A549 (cell line): Measurements from ENCODE around the gene CPNE1. TPM values are rescaled to one million over a fixed set of nuclear protein-coding genes. Genes with fewer than 3 reads are reported as not detected.

ENCODE experiments used
- ATAC-seq, 2 experiments: fragments of 200-7000 bp in 1 of 2; fragments of >200 bp in 1 of 2; cut with Nextera tagmentation in 1 of 2; cut with Tn5 transposase in 1 of 2; 3 replicates each; pipeline versions ENCODE4 v1.8.0 to v1.9.1; 2018 to 2020; ENCODE audit warnings: mild to moderate bottlenecking in 1 of 2, moderate library complexity in 1 of 2
- CTCF ChIA-PET: fragments of 300-600 bp; sonication (Branson Sonifier 250); formaldehyde crosslinking; extraction: SDS; loops from one replicate; lab custom pipeline; 2021; ENCODE audit warnings: antibody characterized with exemption, inconsistent platforms; lab: Yijun Ruan, JAX
- POLR2A ChIA-PET: fragments of 350-600 bp; formaldehyde crosslinking; extraction: SDS; loops from one replicate; lab custom pipeline; 2021; ENCODE audit warnings: antibody characterized with exemption, inconsistent platforms; lab: Yijun Ruan, JAX
- DNase-seq, 2 experiments: peaks; one replicate each; pipeline versions ENCODE4 v3.0.0 to v3.0.0-alpha.2; 2011 to 2016; ENCODE audit warnings: low read depth in 1 of 2, low spot score in 1 of 2
- FAIRE-seq: peaks from 2 replicates; lab custom pipeline; 2011; peaks lifted over from hg19 to GRCh38; lab: Jason Lieb, UNC
- H3K27ac ChIP-seq, 2 experiments: fragments of >200 bp; sonication (Bioruptor Twin); formaldehyde crosslinking; 3 replicates each; pipeline ENCODE4 v1.5.1; 2016 to 2017
- H3K4me1 ChIP-seq: fragments of >200 bp; sonication (Bioruptor Twin); formaldehyde crosslinking; 3 replicates; pipeline ENCODE4 v1.6.1; 2016
- H3K4me2 ChIP-seq: fragments of >200 bp; sonication (Bioruptor Twin); formaldehyde crosslinking; 3 replicates; pipeline ENCODE4 v1.6.1; 2016
- H3K4me3 ChIP-seq: fragments of >200 bp; sonication (Bioruptor Twin); formaldehyde crosslinking; 3 replicates; pipeline ENCODE4 v1.5.1; 2016
- H3K9me3 ChIP-seq: fragments of >200 bp; sonication (Bioruptor Twin); formaldehyde crosslinking; 3 replicates; pipeline ENCODE4 v1.6.1; 2016
- CBX2 ChIP-seq: fragments of 200-600 bp; sonication (generic); IDR thresholded peaks from 2 replicates; pipeline ENCODE4 v1.6.1; 2016; ENCODE audit warnings: low read depth, mild to moderate bottlenecking, borderline replicate concordance
- EHF ChIP-seq: fragments of 250-450 bp; sonication (Bioruptor Pico); IDR thresholded peaks from 2 replicates; pipeline ENCODE4 v1.5.0; 2020; ENCODE audit warnings: mild to moderate bottlenecking
- GATA3 ChIP-seq: IDR thresholded peaks from 2 replicates; pipeline ENCODE4 v1.6.1; 2012; ENCODE audit warnings: borderline replicate concordance
- KDM1A ChIP-seq: fragments of 200-600 bp; sonication (generic); IDR thresholded peaks from 2 replicates; pipeline ENCODE4 v1.6.1; 2016; ENCODE audit warnings: low read depth, mild to moderate bottlenecking
- KDM5A ChIP-seq: fragments of 200-600 bp; sonication (generic); IDR thresholded peaks from 2 replicates; pipeline ENCODE4 v1.6.1; 2016; ENCODE audit warnings: antibody characterized with exemption, mild to moderate bottlenecking
- NPAS2 ChIP-seq: fragments of 250-450 bp; sonication (Bioruptor Pico); IDR thresholded peaks from 2 replicates; pipeline ENCODE4 v1.8.0; 2022; ENCODE audit warnings: mild to moderate bottlenecking, moderate library complexity, borderline replicate concordance
- PHF8 ChIP-seq: fragments of 200-600 bp; sonication (generic); IDR thresholded peaks from 2 replicates; pipeline ENCODE4 v1.6.1; 2016; ENCODE audit warnings: low read depth, mild to moderate bottlenecking, antibody characterized with exemption, moderate library complexity, borderline replicate concordance
- POLR2A ChIP-seq: IDR thresholded peaks from 2 replicates; pipeline ENCODE4 v1.6.1; 2012; ENCODE audit warnings: mild to moderate bottlenecking, low read length
- POLR2AphosphoS2 ChIP-seq: conservative IDR thresholded peaks from 2 replicates; pipeline ENCODE4 v1.6.1; 2012; ENCODE audit warnings: low read length, improper control_type of control experiment, inconsistent platforms
- RCOR1 ChIP-seq: fragments of 150-350 bp; IDR thresholded peaks from 2 replicates; pipeline ENCODE4 v1.6.1; 2014; ENCODE audit warnings: antibody characterized with exemption, low read length, low read depth
- SMC3 ChIP-seq: fragments of >200 bp; sonication (Bioruptor Twin); formaldehyde crosslinking; IDR thresholded peaks from 3 replicates; pipeline ENCODE4 v1.6.1; 2018; ENCODE audit warnings: inconsistent platforms
- TFCP2L1 ChIP-seq: fragments of 250-450 bp; sonication (Bioruptor Pico); IDR thresholded peaks from 2 replicates; pipeline ENCODE4 v1.5.0; 2021; ENCODE audit warnings: mild to moderate bottlenecking
- WGBS: methylation state at CpG from one replicate; pipeline ENCODE4 v1.1.6; 2017; ENCODE audit errors: missing lambda C conversion rate; 5-methylcytosine and 5-hydroxymethylcytosine counted together
- polyA plus RNA-seq, 4 experiments: library from polyadenylated mRNA; depleted of rRNA in 3 of 4; stranded (reverse); fragments of >200 nt; fragmentation: RNase III in 1 of 4; extraction: RNeasy Plus Mini Kit Qiagen cat#74134 plus additional on column Dnase treatment in 1 of 4; gene quantifications; 2 replicates in 3 of 4; 3 replicates in 1 of 4; pipeline ENCODE4 v1.2.3, GENCODE V29; 2011 to 2017
- TF ChIP-seq, protein P1 (sequence below): IDR thresholded peaks from 2 replicates; pipeline ENCODE4 v1.6.1; 2012
- TF ChIP-seq, protein P2 (sequence below): IDR thresholded peaks from 2 replicates; pipeline ENCODE4 v1.6.1; 2012; ENCODE audit warnings: low read depth, borderline replicate concordance
- TF ChIP-seq, protein P3 (sequence below): fragments of >200 bp; sonication (Bioruptor Twin); formaldehyde crosslinking; IDR thresholded peaks from 2 replicates; pipeline ENCODE4 v1.6.1; 2016
- TF ChIP-seq, protein P4 (sequence below): fragments of 200-600 bp; sonication (generic); IDR thresholded peaks from 2 replicates; pipeline ENCODE4 v1.6.1; 2016; ENCODE audit warnings: antibody characterized with exemption, mild to moderate bottlenecking, moderate library complexity
- TF ChIP-seq, protein P5 (sequence below): fragments of 450-650 bp; IDR thresholded peaks from 2 replicates; pipeline ENCODE4 v1.6.1; 2014; ENCODE audit warnings: antibody characterized with exemption

The CPNE1 gene
- polyA plus RNA-seq, 2 of the 4 experiments (the other 2 are of a cell fraction) = 199 to 244 TPM

DNA sequence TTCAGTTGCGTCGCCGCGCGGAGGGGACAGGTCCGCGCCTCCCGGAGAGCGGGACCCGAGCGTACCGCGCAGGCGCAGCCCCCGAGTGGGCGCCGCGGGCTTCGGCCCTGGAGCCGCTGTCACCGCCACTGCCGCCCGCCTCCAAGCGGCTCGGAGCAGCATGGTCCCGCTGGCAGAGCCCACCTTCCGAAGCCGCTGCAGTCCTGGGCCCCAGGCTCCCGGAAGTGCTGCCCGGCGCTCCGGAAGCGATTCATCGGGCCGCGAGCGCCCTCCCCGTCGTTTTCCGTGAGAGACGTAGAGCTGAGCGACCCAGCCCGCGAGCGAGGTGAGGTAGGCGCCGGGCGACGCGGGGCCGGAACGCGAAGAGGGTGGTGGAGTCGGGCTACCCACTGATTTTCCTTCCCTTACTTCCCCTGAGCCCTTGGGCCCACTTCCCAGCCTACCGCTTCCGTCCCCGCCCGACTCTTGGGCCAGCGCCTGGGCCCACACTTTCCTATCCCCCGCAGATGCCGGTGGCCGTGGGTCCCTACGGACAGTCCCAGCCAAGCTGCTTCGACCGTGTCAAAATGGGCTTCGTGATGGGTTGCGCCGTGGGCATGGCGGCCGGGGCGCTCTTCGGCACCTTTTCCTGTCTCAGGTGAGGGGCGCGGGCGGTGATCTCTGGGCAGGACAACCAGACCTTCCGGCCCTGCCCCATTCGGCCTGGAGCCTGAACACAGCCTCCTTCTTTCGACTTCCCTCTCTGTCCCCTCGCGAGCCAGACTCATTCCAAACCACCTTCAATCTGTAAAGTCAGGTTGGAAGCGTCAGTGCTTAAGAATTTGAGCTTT, 34.6 kb upstream of the CPNE1 start, which contains the start of the genes NFS1 and ROMO1 (continued):
- TF ChIP-seq, protein P1, sequence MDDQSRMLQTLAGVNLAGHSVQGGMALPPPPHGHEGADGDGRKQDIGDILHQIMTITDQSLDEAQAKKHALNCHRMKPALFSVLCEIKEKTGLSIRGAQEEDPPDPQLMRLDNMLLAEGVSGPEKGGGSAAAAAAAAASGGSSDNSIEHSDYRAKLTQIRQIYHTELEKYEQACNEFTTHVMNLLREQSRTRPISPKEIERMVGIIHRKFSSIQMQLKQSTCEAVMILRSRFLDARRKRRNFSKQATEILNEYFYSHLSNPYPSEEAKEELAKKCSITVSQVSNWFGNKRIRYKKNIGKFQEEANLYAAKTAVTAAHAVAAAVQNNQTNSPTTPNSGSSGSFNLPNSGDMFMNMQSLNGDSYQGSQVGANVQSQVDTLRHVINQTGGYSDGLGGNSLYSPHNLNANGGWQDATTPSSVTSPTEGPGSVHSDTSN = peak; percentile 64; the same call in 1 of the 2 replicates
- TF ChIP-seq KDM1A (no peak), GATA3 (no peak), TFCP2L1 (CRISPR knock-in tag) (no peak), POLR2A (peak; percentile 79), KDM5A (peak; percentile 57; the same call in 1 of the 2 replicates), EHF (CRISPR knock-in tag) (no peak), CBX2 (no peak)
- TF ChIP-seq, all 56 proteins: peak for 12

DNA sequence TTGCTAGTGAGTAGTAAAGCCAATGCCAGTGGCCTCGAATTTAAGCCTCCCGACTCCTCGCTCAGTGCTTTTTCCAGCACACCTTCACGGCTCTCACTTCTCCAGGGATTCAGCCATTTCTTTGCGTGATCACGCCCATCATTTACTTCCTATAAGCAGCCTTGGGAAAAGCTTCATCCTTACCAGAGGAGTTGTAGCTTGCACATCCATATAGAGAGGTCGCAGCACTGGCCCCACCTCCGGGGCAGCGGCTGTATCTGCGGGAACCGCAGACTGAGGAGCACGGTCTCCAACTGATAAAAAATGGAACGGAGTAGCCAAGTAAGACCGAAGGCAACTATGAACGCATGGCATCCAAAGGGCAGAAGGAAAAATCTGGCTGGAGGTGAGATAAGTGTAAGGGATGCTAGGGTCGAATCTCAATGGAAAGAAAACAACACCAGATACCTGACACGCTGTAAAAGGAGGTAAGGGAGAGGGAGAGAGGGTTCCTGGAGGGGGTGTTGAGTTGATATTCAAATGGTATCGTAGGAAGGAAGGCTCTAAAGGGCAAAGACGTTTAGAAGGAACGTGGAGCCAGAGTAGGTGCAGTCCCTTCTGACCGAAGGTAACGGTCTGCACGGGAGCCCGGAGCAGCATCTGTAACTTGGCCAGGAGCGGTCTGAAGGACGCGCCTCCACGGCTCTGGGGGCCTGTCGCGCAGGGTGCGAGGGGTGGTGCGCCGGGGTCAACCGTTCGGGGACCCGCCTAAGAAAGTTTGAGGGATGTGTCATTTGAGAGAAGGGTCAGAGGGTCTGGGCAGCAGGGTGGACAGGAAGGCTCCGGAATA, 33.8 kb upstream of the CPNE1 start:
- H3K4me1 ChIP-seq = peaks cover 28% of the 10 kb centered on the region
- H3K4me3 ChIP-seq = peak overlapping the region; percentile 90
- FAIRE-seq (no peak), DNase-seq (peak in 1 of 2 experiments; percentile 33), ATAC-seq (peak; percentile 48 to 56)
- H3K4me2 ChIP-seq = peak overlapping the region; percentile 99
- ChIA-PET POLR2A (interaction anchor here (1.0 to 1.9 kb wide), 6 partner anchors 9 to 80 kb away, joined by 4 to 11 read pairs (median 6); partner anchors contain the start of genes CPNE1, RBM12 and RBM39), CTCF (no interaction called here)
- no peak for TF ChIP-seq RCOR1
- TF ChIP-seq SMC3 = no peak
- no peak for TF ChIP-seq POLR2AphosphoS2
- TF ChIP-seq, protein P2, sequence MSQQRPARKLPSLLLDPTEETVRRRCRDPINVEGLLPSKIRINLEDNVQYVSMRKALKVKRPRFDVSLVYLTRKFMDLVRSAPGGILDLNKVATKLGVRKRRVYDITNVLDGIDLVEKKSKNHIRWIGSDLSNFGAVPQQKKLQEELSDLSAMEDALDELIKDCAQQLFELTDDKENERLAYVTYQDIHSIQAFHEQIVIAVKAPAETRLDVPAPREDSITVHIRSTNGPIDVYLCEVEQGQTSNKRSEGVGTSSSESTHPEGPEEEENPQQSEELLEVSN = no peak
- TF ChIP-seq, protein P3, sequence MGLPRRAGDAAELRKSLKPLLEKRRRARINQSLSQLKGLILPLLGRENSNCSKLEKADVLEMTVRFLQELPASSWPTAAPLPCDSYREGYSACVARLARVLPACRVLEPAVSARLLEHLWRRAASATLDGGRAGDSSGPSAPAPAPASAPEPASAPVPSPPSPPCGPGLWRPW = no peak
- 18% methylated on average over 37 of the region's 37 CpGs for WGBS
- H3K27ac ChIP-seq = peak overlapping the region; percentile 94 to 95
- H3K9me3 ChIP-seq = no peaks in the 10 kb centered on the region

DNA sequence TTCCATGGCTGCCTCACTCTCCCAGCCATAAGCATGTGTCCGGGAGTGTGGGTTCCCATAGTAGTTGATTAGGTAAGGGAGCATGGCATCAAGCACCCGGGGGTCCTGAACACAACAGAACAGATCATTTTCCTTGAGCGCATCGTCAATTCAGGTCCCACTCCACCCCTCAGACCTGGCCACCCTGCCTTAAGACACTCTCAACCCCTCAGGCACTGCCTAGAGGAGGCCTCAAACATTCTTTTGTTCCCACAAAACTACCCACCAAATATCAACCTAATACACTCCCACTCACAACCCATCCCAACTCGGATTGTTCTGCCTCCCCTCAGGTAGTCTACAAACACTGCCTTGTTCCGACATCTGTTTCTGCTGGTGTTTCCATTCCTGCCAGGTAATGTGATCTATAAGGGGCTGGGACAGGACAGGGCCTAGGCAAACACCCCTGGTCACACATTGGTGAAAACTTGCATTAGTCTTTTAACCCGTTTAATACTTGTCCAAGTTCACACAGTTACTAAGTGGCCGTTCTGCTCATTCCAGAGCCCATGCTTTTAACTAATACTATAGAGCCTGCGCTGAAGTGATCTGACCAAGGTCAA, 33.1 kb upstream of the CPNE1 start:
- CTCF ChIA-PET = no interaction called here
- peaks cover 28% of the 10 kb centered on the region for H3K4me1 ChIP-seq
- 70% methylated on average over 9 of the region's 9 CpGs for WGBS
- peak overlapping the region; percentile 99 for H3K4me2 ChIP-seq
- ATAC-seq (no peak), DNase-seq (no peak), FAIRE-seq (no peak)
- TF ChIP-seq, protein P4, sequence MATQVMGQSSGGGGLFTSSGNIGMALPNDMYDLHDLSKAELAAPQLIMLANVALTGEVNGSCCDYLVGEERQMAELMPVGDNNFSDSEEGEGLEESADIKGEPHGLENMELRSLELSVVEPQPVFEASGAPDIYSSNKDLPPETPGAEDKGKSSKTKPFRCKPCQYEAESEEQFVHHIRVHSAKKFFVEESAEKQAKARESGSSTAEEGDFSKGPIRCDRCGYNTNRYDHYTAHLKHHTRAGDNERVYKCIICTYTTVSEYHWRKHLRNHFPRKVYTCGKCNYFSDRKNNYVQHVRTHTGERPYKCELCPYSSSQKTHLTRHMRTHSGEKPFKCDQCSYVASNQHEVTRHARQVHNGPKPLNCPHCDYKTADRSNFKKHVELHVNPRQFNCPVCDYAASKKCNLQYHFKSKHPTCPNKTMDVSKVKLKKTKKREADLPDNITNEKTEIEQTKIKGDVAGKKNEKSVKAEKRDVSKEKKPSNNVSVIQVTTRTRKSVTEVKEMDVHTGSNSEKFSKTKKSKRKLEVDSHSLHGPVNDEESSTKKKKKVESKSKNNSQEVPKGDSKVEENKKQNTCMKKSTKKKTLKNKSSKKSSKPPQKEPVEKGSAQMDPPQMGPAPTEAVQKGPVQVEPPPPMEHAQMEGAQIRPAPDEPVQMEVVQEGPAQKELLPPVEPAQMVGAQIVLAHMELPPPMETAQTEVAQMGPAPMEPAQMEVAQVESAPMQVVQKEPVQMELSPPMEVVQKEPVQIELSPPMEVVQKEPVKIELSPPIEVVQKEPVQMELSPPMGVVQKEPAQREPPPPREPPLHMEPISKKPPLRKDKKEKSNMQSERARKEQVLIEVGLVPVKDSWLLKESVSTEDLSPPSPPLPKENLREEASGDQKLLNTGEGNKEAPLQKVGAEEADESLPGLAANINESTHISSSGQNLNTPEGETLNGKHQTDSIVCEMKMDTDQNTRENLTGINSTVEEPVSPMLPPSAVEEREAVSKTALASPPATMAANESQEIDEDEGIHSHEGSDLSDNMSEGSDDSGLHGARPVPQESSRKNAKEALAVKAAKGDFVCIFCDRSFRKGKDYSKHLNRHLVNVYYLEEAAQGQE = no peak
- TF ChIP-seq NPAS2 = no peak
- TF ChIP-seq GATA3 = no peak
- no peak for TF ChIP-seq KDM5A
- TF ChIP-seq, protein P5, sequence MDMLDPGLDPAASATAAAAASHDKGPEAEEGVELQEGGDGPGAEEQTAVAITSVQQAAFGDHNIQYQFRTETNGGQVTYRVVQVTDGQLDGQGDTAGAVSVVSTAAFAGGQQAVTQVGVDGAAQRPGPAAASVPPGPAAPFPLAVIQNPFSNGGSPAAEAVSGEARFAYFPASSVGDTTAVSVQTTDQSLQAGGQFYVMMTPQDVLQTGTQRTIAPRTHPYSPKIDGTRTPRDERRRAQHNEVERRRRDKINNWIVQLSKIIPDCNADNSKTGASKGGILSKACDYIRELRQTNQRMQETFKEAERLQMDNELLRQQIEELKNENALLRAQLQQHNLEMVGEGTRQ = no peak
- no peak for TF ChIP-seq POLR2AphosphoS2
- no peak for TF ChIP-seq PHF8
- peak overlapping the region; percentile 90 for H3K4me3 ChIP-seq
- POLR2A ChIA-PET = interaction anchor here (0.6 kb wide), 1 partner anchor 150 kb away, joined by 3 read pairs; no protein-coding TSS in a partner anchor
- H3K27ac ChIP-seq = peak overlapping the region in 1 of 2 experiments; percentile 95; a peak in 2 of 6 replicates
- no peaks in the 10 kb centered on the region for H3K9me3 ChIP-seq
